Measurements from ENCODE around the gene IGFL1.
"Not testable (repeated sequence)": the region's sequence is repeated elsewhere in the genome, so short reads cannot be mapped to it uniquely, and the experiment has no call there.

IGFL1 gene

GRCh38 chr19:46229442-46229841, at the start of gene IGFL1:
Gene IGFL1, plus strand, starts transcription at chr19:46229742. Its CDS starts 33 bp downstream, at chr19:46229775.
- DNase-seq (ENCODE audit: low read depth in 2 of 2) = no peak

GRCh38 chr19:46180701-46181387, 48.7 kb upstream of the IGFL1 start:
- DNase-seq (ENCODE audit: low read depth in 2 of 2) = no peak

GRCh38 chr19:46181388-46181779, 48.2 kb upstream of the IGFL1 start:
- DNase-seq (ENCODE audit: low read depth in 2 of 2) = no peak

- no peak for DNase-seq (ENCODE audit: low read depth in 2 of 2)
These were observed 47.1 kb upstream of the IGFL1 start for GRCh38 chr19:46182476-46182875.

GRCh38 chr19:46184775-46185710, 44.5 kb upstream of the IGFL1 start:
- DNase-seq (ENCODE audit: low read depth in 2 of 2) = not testable (repeated sequence)

- no peak for DNase-seq (ENCODE audit: low read depth in 2 of 2)
These were observed 43.3 kb upstream of the IGFL1 start for GRCh38 chr19:46186101-46186716.

GRCh38 chr19:46186717-46187101, 42.8 kb upstream of the IGFL1 start:
- DNase-seq (ENCODE audit: low read depth in 2 of 2) = no peak

GRCh38 chr19:46189971-46190888, 39.3 kb upstream of the IGFL1 start:
- no peak for DNase-seq (ENCODE audit: low read depth in 2 of 2)

GRCh38 chr19:46191356-46191755, 38.2 kb upstream of the IGFL1 start:
- DNase-seq (ENCODE audit: low read depth in 2 of 2) = no peak

- DNase-seq (ENCODE audit: low read depth in 2 of 2) = no peak
These were observed 37.6 kb upstream of the IGFL1 start for GRCh38 chr19:46191972-46192371.

GRCh38 chr19:46192626-46192991, 36.9 kb upstream of the IGFL1 start:
- DNase-seq (ENCODE audit: low read depth in 2 of 2) = not testable (repeated sequence)

GRCh38 chr19:46192992-46193650, 36.4 kb upstream of the IGFL1 start:
- no peak for DNase-seq (ENCODE audit: low read depth in 2 of 2)

- DNase-seq (ENCODE audit: low read depth in 2 of 2) = no peak
These were observed 35.9 kb upstream of the IGFL1 start for GRCh38 chr19:46193678-46194077.

GRCh38 chr19:46195104-46195503, 34.4 kb upstream of the IGFL1 start:
- no peak for DNase-seq (ENCODE audit: low read depth in 2 of 2)

- DNase-seq (ENCODE audit: low read depth in 2 of 2) = not testable (repeated sequence)
These were observed 33.6 kb upstream of the IGFL1 start for GRCh38 chr19:46195919-46196318.

GRCh38 chr19:46196410-46197124, 33.0 kb upstream of the IGFL1 start:
- no peak for DNase-seq (ENCODE audit: low read depth in 2 of 2)

- no peak for DNase-seq (ENCODE audit: low read depth in 2 of 2)
These were observed 32.0 kb upstream of the IGFL1 start for GRCh38 chr19:46197314-46198070.

GRCh38 chr19:46198756-46199155, 30.8 kb upstream of the IGFL1 start:
- DNase-seq (ENCODE audit: low read depth in 2 of 2) = no peak

Measured in stimulated activated CD4-positive, alpha-beta T cell treated with anti-CD3 and anti-CD28 coated beads, Interleukin-1b, Interleukin-23, amount 100 ng/mL, for 1 hour (primary cell).